GDM1 (cell line): ENCODE measurements around the gene STXBP6.

Source experiments
- DNase-seq: peaks from one replicate; lab custom pipeline; 2025; lab: John Stamatoyannopoulos, UW

The STXBP6 gene

GRCh38 chr14:24887623-24888304 is 162.2 kb downstream of the STXBP6 start:
- DNase-seq = no peak

- DNase-seq = no peak
Measured at GRCh38 chr14:24885410-24885913, 164.5 kb downstream of the STXBP6 start.

- DNase-seq = no peak
Measured at GRCh38 chr14:24883576-24883975, 166.4 kb downstream of the STXBP6 start.

- DNase-seq = no peak
Measured at GRCh38 chr14:24881116-24881893, 168.6 kb downstream of the STXBP6 start.

GRCh38 chr14:24880689-24881088 is 169.3 kb downstream of the STXBP6 start:
- no peak for DNase-seq

GRCh38 chr14:24879661-24880386 is 170.1 kb downstream of the STXBP6 start:
- no peak for DNase-seq

GRCh38 chr14:24876996-24877395 is 173.0 kb downstream of the STXBP6 start:
- DNase-seq = no peak

GRCh38 chr14:24875991-24876878 is 173.7 kb downstream of the STXBP6 start:
- DNase-seq = peak; percentile 34

- no peak for DNase-seq
Measured at GRCh38 chr14:24875203-24875838, 174.6 kb downstream of the STXBP6 start.

- DNase-seq = no peak
Measured at GRCh38 chr14:24874514-24875202, 175.3 kb downstream of the STXBP6 start.

GRCh38 chr14:24873551-24873950 is 176.4 kb downstream of the STXBP6 start:
- no peak for DNase-seq

GRCh38 chr14:24870949-24871701 is 178.8 kb downstream of the STXBP6 start:
- DNase-seq = no peak

- no peak for DNase-seq
Measured at GRCh38 chr14:24868389-24868788, 181.6 kb downstream of the STXBP6 start.

GRCh38 chr14:24866067-24866639 is 183.8 kb downstream of the STXBP6 start:
- no peak for DNase-seq

GRCh38 chr14:24863968-24864684 is 185.8 kb downstream of the STXBP6 start:
- DNase-seq = no peak

GRCh38 chr14:24861083-24861630 is 188.8 kb downstream of the STXBP6 start:
- no peak for DNase-seq

GRCh38 chr14:24859559-24859958 is 190.4 kb downstream of the STXBP6 start:
- DNase-seq = no peak

GRCh38 chr14:24858684-24859083 is 191.3 kb downstream of the STXBP6 start:
- DNase-seq = no peak
